Fibroblast of peridontal ligament (primary cell): ENCODE data around the gene OR4D10.
"Not testable (repeated sequence)": the region's sequence is repeated elsewhere in the genome, so short reads cannot be mapped to it uniquely, and the experiment has no call there.

Experiments
- DNase-seq: peaks from one replicate; pipeline ENCODE4 v3.0.0-alpha.2; 2010; ENCODE audit errors: extremely low read depth

The OR4D10 gene

DNA sequence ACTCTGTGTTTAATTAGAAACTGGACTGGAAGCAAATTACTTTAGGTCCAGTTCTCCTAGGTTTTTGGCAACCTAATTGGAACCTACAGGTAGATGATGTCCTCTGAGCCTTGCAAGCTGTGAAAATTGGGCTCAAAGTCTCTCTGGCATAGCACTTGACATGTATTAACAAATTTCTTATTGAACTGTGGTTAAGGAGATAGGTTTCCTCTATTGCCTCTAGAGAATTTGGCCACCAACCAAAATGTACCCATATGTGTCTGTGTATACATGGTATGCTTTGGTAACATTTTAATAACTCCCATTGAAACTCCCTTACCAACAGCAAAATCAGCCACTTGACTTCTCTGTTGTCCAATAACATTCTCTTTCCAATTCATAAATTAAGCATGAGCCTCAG, at the start of gene OR4D10:
OR4D10 (plus strand) TSS at position 301 of the 400 bp plus-strand sequence. CDS start 4,115 bp downstream, outside the sequence.
- DNase-seq: no peak

DNA sequence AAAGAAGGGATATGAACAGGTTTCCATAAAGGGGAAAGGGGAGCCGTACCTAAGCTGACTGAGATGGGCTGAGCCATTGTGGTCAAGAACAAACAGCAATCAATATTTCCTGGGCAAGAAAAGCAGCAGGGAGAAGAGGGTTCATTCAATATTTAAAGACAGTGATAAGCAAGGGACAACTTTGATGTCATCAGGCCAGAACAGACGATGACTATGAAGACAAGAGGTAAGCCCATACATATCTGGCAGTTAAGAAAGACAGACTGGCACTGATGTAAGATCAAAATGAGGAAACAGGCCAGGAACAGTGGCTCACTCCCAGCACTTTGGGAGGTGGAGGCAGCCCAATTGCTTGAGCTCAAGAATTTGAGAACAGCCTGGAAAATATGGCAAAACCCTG, 49.3 kb upstream of the OR4D10 start:
- no peak for DNase-seq

DNA sequence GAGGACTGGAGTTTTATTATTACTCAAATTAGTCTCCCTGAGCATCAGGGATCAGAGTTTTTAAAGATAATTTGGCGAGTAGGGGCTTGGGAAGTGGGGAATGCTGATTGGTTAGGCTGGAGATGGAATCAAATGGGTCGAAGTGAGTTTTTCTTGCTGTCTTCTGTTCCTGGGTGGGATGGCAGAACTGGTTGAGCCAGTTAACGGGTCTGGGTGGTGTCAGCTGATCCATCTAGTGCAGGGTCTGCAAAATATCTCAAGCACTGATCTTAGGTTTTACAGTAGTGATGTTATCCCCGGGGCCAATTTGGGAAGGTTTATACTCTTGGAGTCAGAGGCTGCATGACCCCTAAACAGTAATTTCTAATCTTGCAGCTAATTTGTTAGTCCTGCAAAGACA, 48.0 kb upstream of the OR4D10 start:
- DNase-seq: no peak

DNA sequence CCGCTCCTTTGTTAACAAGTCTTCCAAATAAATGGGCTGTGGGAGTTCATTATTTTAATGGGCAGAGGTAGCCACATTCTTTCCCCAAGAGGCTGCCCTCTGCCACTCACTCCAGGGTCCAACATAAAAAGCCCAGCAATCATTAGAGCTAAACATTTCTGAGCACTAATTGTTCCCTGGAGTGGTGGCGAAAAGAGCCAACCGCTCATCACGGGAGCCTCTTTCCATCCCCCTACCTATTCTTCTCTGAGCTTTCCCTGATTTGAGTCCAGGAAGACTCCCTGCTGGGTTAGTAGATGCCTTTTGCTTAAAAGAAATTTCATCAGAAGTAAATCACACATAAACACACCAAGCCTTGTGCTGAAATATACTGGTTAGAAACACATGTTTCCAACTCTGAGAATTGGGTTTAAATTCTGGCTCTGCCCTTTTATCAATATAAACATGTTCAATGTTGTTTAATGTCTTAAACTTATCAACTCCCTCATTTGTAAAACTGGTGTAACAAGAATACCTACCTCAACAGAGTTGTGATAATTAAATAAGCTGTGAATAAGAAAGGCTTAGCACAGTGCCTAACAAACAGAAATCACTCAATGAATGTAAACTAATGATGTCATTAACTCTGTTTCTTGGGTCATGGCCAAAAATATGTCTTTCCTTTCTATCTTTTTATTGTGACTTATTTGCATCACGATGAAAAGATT, 46.6 kb upstream of the OR4D10 start, which contains the start of gene OR5A2:
OR5A2 (minus strand) TSS at position 53 of the 707 bp plus-strand sequence. CDS start 3,460 bp downstream, outside the sequence.
- no peak for DNase-seq

DNA sequence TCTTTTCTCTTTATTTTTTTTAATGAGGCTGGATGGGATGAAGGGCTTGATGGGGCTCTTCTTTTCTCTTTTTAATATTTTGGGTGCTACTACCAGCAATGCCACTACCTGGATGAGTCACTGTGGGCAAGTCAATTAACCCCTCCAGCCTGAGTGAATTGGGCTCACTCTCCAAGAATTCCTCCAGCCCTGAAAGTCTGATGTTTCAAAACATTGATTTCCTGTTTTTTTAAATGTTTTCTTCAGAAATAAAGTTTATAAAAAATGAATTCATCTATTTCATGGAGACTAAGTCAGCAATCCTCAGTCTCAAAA, 46.1 kb upstream of the OR4D10 start:
- no peak for DNase-seq

DNA sequence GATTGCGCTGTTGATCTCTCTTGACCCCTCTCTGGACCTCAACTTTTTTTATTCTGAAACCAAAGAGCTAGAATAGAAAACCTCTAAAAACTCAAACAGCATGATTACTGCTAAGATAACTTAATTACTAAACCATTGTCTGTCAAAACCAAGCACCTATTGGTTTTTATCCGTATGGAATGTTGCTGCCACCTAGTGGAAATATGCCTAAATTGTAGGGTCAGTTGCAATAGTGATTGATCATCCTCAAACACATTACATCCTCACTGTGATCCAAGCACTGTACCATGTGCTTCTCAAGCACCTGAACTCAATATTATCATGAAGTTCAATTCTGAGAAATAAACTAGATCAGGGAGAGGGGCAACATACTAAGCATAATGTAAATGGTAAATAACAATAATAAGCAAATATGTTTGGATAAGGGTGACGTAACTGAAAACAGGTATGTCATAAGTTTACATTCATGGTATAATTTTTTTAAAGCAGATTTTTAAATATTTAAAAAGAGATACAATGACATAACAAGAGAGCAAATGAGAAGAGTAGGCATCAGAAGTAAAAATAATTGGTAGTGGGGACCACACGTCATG, 43.1 kb upstream of the OR4D10 start:
- peak; percentile 58 for DNase-seq

DNA sequence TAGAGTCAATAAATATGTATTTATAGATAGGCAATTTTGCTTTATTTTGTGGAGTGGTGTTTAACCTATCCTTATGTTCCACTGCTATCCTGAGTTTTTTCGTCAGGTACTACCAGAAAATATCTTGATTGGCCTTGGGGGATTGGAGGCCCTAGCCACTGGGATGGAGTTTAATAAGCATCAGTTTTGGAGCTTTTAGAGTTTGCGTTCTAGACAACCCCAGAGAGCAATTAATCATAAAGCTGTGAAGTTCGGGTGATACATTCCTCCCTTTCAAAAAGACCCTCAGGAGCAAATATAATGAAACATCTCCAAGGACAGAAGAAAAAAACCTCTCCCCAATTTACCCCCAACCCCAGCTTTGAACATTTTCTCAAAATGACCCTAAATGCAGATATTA, 36.9 kb upstream of the OR4D10 start, which contains the start of gene OR5A1:
OR5A1 (plus strand) TSS at position 301 of the 400 bp plus-strand sequence. CDS start 6,700 bp downstream, outside the sequence.
- DNase-seq: no peak

DNA sequence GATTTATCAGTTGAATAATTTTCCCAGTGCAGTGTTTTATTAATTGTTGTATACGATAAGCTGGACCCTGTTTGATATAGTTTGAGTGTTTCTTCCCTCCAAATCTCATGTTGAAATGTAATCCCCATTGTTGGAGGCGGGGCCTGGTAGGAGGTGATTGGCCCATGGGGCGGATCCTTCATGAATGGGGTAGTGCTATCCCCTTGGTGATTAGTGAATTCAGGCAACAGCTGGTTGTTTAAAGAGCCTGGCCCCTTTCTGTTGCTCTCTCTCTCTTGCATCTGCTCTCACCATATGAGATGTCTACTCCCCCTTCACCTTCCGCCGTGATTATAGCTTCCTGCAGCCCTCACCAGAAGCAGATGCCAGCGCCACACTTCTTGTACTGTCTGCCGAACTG, 35.3 kb upstream of the OR4D10 start:
- DNase-seq: no peak

DNA sequence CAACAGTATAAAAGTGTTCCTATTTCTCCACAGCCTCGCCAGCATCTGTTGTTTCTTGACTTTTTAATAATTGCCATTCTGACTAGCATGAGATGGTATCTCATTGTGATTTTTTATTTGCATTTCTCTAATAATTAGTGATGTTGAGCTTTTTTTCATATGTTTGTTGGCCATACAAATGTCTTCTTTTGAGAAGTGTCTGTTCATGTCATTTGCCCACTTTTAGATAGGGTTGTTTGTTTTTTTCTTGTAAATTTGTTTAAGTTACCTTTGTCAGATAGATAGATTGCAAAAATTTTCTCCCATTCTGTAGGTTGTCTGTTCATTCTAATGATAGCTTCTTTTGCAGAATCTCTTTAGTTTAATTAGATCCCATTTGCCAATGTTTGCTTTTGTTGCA, 27.5 kb upstream of the OR4D10 start:
- DNase-seq: not testable (repeated sequence)

DNA sequence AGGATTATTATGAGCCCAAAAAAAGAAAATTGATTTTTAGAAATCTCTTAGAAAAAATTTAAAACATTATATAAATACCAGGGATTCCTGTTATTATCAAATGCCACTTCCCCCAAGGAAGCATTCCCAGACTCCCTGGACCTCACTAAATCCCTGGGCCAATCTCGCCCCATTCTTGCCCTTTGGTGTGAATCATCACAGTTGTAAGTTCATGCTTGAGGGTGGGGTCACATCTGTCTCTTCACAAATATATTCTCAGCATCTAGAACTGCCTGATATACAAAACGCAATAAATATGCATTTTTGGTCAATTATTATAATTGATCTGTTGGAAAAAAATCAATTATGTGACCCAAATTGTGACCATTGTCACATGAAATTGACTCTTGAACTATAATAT, 24.6 kb upstream of the OR4D10 start:
- DNase-seq: no peak

DNA sequence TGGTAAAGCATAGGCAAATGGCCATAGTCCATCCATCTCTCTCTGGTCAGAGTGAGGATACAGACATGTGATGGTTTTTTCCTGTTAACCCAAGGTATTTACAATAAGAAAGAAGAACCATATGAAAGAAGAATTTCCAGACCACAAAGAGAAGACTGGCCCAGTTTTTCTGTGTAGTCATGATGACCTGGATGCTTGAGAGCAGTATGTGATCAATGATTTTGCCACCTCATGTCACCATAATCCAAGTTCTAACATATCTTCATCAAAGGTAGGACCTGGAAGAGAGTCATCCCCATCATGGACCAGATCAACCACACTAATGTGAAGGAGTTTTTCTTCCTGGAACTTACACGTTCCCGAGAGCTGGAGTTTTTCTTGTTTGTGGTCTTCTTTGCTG, 16.5 kb upstream of the OR4D10 start, which contains the start of gene OR4D6:
OR4D6 (plus strand) TSS at position 301 of the 400 bp plus-strand sequence; CDS start at position 301, 0 bp downstream.
- no peak for DNase-seq

DNA sequence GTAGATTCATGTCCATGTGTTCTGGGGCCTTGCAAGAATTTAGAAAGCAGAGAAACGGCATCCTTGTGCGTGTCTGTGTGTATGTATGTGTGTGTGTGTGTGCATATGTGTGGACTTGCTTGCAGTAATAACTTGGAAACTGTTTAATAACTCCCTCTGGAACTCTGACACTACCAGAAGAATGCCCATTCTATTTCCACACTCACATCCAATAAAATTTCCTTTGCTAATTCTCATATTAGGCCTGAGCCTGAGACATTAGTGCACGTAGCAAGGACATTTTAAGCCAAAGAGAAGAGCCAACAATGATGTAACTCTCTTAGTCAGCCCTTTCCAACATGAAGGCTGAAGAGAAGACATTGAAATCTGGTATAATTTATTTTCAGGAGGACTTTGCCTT, 13.2 kb upstream of the OR4D10 start:
- DNase-seq: no peak

DNA sequence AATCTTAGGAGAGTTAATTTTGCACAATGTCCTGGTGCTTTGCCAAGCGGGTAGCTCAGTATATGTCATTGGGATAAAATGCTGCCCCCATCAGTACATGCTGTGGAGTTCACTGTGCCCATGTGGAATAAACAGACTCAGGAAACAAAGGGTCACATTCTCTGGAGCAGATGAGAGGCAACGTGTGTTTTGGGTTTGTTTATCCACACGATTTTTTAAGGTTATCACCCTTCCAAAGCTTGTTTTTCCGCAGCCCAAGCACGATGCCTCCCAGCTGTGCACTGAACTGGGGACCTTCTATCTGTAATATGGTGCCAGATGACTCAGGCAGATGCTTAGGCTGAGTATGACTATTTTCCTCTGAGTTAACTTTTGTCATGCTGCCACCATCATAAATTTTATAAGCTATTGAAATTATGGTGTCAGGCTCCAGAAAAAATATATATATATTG, 9.9 kb upstream of the OR4D10 start:
- no peak for DNase-seq

DNA sequence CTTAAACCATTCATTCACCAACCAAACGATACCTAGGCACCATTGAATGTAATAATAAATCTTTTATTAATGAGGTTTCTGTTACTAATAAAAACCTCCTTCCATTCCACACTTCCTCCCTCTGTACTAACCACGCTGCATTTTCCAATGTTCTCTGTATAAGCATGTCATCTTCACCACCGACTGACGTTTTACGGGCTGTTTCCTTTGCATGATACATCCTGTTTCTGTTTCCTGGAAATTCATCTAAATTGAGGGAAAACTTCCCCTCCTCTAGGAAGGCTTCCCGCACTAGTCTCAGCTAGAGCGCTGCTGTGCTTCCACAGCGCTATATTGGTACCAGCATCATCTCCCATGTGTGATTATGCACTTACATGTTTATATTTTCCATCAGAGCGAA, 2.1 kb downstream of the OR4D10 start:
- no peak for DNase-seq

DNA sequence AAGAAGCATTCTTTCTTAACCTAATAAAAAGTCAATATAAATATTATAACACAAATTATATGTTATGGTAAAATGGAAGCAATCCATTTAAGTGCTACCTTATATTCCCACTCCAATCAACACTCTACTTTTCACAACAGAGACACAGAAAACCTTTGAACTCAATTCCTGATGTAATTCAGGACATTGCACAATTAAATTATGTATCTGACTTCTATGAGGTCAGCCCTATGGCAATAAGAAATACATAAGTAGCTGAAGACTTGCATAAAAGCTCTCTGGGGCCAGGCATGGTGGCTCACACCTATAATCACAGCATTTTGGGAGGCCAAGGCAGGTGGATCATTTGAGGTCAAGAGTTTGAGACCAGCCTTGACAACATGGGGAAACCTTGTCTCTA, 6.8 kb downstream of the OR4D10 start:
- no peak for DNase-seq

DNA sequence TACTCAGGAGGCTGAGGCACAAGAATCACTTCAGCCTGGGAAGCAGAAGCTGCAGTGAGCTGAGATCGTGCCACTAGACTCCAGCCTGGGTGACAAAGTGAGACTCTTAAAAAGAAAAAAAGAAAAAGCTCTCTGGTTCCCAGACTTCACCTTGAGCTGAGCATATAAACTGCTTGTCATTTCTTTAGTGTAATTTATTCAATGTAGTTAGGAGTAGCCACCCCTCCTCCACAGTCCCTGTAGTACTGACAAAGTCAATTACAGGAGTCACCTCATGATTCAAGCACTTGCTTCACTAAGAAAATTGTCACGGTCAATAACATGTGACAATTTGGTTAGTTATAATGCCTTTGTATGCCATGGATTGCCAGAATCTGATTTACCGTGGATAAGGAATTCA, 7.2 kb downstream of the OR4D10 start:
- no peak for DNase-seq

DNA sequence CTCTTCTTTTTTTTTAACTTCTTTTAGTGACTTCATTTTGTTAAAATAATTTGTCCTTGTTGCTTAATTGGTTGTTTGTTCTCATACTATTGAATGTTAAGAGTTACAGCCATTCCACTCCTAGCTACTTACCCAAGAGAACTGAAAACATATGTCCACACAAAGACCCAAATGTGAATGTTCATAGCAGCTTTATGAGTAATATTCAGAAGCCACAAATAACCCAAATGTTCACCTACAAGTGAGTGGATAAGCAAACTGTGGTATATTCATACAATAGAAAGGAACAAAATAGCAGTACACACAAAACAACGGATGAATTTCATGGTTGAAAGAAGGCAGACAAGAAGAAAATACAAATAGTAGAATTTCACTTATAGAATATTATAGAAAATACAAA, 28.8 kb downstream of the OR4D10 start:
- DNase-seq: no peak

DNA sequence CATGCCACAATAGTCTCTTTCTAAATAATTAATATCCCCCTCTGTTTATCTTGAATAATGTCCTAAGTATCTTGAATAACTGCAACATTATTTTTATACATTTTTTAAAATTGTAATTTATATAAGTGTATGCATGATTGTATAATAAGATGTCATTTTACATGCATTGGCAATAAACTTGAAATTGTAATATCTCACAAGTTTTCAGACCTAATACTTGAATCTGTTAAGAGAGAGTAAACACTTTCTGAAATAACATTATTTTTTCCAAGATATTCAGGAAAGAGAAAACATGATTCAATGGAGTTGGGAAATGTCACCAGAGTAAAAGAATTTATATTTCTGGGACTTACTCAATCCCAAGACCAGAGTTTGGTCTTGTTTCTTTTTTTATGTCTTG, 30.2 kb downstream of the OR4D10 start, which contains the start of gene OR4D11:
OR4D11 (plus strand) TSS at position 301 of the 400 bp plus-strand sequence; CDS start at position 301, 0 bp downstream.
- DNase-seq: no peak

DNA sequence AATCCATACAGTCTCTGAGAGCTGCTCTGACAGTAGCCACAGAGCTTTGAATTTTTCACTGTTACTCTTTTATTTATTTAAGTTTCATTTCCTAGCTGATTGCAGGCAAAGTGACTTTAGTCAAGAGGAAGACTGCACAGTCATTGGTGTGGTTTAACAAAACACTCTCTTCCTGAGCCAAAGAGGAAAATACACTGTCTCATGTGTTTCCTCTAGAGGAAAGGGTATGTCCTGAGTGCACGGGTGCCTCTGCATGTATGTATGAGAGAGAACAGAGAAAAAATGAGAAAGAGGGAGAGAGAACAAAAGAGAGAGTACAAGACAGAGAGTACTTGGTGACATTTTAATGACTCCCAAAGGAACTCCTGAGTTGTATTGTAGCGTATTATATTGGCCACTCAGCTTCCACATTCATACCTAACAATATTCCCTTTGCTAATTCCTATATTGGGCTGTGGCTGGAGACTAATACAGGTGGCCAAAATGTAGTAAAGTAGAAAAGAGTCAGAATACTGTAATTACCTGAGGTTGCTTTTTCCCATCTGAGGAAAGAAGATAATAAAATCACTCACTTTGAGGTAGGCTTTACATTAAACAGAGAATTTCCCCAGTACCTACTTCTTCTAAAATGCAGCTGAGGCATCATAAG, 38.0 kb downstream of the OR4D10 start, which contains the start of gene OR4D9:
OR4D9 (plus strand) TSS at position 599 of the 649 bp plus-strand sequence. CDS start 3,374 bp downstream, outside the sequence.
- no peak for DNase-seq

DNA sequence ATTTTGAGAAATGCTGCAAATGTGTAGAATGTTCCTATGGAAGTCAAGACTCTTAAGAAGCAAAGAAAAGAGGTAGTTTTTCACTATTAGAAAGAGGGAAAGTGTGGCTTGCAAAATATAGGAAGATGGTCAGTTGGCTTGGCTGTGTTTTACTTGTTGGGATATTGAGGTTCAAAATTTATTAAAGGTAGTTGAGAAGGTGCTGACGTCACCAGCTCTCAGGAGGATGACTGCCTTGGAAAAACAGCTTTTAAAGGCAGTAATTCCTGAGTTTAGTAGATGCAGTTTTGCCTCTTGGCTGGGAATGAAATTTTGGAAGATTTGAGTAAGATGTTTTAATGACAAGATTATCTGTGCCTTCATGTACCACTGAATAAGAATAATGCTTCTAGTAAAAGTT, 38.6 kb downstream of the OR4D10 start:
- no peak for DNase-seq

DNA sequence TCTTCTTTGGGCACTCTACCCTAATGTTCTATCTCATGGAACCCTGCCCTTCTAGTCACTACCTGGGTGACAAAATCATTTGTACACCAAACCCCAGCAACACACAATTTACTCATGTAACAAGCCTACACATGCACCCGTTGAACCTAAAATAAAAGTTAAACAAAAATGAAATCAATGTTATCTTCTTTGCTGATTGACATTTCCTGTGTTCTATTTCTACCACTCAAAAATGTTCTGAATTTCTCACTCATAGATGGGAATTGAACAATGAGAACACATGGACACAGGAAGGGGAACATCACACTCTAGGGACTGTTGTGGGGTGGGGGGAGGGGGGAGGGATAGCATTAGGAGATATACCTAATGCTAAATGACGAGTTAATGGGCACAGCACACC, 47.0 kb downstream of the OR4D10 start:
- DNase-seq: not testable (repeated sequence)

DNA sequence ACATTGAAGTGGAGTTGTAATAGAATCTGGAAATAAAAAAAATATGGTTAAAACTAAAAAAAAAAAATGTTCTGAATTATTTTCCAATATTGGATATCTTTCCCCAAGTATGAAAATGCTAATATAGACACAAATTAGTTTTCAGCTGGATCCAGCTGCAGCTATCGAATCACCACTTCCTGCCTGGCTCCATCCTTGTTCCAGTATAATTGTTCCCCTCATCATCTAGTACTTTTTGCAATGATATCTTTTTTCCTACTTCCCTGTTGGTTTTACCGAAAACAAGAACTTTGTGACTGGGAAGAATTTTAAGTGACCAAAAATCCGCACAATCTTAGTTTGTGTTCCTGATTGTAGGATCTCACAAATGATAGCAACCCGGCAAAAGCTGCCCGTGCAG, 47.6 kb downstream of the OR4D10 start:
- no peak for DNase-seq

DNA sequence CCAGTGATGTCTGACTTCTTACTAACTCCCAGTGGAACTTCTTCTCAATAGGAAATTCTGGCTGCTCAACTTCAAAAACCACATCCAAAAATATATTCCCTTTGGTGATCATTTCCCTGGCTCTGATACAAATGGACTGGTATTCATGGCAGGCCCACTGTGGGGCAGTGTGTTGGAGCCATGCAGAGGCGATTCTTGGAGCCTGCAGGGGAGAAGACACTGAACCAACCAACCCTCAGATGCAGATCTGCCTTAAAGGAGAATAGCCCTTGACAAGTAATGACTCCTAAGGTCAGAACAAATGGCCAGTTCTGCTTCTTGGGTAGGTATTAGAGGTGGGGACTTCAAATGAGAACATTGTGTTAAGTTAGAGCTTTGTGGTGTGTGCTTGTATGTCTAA, 50.4 kb downstream of the OR4D10 start:
- no peak for DNase-seq
